Jurkat, Clone E6-1 (cell line): Measurements from ENCODE around the gene LRRC8D.
"Not testable (repeated sequence)": the region's sequence is repeated elsewhere in the genome, so short reads cannot be mapped to it uniquely, and the experiment has no call there.

Experiments used
- DNase-seq: peaks from one replicate; pipeline ENCODE4 v3.0.0-alpha.2; 2011; ENCODE audit warnings: low read depth, low spot score
- H3K4me3 ChIP-seq: 2 replicates; pipeline ENCODE4 v1.5.1; 2011; ENCODE audit warnings: mild to moderate bottlenecking, low read length, control low read depth, moderate library complexity

LRRC8D gene

DNA sequence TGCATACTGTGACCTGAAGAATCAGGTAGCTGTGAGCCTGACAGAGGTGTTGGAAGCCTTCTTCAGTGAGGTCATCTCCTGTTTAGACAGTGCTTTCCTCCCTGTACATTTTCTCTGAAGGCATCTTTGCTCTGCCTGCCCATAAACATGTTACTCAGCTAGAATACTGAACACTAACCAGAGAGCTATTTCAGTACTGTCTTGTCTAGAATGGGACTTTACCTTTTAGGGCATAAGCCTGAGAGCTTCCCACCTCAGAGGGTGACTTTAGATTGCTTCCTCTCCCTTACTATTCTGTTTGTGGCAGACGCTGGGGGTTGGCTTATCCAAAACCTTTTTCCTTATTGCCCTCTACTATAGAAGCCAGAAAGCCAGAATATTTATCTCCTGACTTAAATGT, 150.8 kb downstream of the LRRC8D start:
- no peak for DNase-seq
- H3K4me3 ChIP-seq: no peak overlapping the region

DNA sequence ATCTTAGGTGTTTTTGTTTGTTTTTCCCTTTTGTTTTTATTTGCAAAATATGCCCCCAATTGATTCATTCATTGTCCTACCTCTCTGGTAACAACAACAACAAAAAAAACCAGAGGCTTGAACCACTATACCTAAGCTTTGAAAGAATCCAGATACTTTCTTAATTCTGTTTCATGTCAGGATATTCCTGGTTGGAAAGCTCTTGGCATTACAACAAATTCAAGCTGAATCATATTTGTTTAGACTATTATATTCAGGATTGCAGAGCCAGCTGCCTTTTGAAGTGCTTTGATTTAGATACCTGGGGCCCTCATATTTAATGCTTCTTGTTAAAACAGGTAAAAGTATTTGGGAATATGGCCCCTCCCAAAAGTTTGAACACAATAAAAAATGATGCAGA, 151.2 kb downstream of the LRRC8D start:
- no peak for DNase-seq
- H3K4me3 ChIP-seq: no peak overlapping the region

DNA sequence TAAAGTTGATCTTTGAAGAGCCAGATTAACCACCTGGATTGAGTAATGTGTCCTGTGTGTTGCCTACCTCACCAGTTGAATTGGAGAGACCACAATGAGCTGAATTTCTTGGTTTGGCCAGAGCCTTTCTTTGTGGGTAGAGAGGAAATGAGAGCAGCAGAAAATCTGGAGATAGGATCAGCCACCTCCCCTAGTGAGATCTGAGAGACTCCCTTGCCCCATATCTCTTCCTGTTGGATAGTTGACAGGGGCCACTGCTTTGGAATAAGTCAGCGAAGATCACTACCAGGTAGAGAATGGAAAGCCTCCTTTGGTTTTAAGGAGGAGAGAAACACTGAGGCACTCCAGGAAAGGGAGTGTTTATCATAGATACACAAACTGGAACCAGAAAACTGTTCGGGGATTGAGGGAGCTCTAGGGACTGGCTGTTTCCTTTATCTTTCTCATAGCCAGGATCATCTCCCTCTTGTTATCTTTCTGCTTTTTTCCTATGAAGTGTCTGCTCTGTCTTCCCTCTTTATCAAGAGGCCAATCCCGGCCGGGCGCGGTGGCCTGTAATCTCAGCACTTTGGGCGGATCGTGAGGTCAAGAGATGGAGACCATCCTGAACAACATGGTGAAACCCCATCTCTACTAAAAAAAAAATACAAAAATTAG, 152.8 kb downstream of the LRRC8D start:
- DNase-seq: no peak
- no peak overlapping the region for H3K4me3 ChIP-seq

DNA sequence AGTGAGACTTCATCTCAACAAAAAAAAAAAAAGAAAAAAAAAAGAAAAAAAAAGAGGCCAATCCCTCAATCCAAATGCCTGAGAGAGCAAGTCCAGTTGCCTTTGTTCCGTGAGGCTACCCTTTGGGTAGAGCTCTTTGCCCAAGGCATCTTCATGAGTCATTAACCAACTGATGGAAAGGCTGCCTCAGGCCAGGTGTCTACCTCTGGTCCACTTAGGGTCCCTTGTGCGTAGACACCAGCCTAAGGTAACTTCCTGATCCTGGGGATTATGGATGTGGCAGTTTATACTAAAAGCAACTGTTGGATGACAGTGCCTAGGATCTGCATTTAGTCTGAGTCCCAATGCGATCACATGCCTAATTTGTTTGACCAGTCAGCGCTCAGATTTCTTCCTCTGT, 153.4 kb downstream of the LRRC8D start:
- no peak for DNase-seq
- no peak overlapping the region for H3K4me3 ChIP-seq

DNA sequence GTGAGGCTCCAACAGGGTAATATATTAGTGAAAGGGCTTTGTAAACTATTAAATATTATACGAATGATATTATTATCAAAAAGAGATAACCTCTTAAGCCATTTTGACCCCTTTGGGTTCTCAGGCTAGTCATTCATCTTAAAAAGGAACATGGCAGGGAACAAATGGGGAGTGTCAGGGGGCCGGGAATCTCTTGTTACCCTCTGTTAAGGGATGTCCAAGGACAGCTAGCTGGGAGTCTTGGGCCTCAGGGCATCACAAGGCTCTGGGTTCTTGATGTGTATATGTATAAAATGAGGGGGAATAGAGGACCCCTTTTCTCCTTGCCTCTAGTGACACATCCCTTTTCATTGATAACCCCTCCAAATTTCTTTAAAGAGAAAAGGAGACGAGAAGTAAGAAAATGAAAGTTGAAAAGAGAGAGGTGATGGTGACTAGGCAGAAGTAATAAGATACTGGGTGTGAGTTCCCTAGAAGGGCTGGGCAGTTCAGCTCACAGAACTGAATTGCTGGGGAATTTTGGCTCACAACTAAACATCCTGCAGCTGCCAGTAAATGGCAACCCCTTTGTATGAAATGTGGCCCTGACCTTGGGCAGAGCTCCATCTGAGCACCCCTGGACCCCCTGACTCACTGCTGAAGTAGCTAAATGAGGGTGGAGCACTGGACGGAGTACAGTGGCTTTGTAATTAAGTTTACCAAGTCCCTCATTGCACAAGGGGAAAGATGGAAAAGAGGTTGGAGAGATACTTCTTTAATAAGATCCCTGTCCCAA, 154.1 kb downstream of the LRRC8D start:
- no peak for DNase-seq
- H3K4me3 ChIP-seq: no peak overlapping the region

DNA sequence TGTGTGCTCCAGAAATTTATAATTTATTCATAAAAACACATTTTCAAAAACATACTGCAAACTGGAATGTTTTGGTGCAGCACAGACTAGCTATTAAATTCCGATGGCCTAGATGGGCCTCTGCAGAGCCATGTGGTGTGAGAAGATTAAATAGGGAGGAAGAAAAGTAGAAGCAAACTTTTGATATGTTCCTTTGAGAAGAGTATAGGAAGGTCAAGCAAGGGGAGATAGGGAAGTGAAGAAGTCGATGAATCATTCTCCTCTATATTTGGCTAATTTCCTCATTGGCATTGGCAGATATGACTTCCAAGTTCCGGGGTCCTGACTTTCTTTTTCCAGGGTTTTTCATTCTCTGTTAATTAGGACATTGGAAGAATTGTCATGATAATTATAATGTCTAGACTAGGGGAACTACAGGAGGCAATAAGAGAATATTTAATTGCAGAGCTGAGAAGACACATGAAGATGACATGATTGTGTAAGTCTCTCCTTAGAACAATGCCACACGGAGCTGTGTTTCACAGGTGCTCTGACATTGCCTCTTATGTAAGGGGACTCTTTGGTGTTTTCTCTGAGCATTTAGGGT, 154.8 kb downstream of the LRRC8D start:
- H3K4me3 ChIP-seq: no peak overlapping the region
- no peak for DNase-seq

DNA sequence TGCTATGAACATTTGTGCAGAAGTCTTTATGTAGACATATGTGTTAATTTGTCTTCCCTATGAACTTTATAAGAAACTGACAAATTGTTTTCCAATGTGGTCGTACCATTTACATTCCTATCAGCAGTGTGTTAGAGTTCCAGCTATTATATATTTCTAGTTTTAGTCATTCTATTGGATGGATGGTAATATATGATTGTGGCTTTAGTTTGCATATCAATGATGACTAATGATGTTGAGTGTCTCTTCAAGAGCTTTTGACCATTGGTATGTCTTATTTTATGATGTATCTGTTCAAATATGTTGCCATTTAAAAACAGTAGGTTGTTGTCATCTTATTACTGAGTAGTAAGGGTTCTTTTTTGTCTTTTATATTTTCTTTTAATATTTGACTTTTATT, 157.9 kb downstream of the LRRC8D start:
- H3K4me3 ChIP-seq: no peak overlapping the region
- no peak for DNase-seq

DNA sequence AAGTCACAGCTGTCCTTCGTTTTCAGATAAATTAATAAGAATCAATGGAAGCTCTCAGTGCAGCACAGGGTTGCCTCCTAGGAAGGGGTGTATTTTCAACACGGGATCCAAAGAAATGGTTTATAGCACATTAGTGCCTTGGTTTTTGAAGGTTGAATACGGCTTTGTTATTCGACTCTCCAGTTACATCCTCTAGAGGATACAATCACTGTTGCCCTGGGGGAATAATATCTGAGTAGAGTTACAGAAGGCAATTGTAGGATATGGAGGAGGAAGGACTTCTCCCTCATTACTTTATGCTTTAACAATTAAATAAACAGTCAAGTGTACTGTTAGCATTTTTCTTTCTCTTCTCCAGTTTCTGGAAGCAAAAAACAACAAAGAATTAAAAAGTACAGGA, 159.8 kb downstream of the LRRC8D start:
- no peak for DNase-seq
- no peak overlapping the region for H3K4me3 ChIP-seq

DNA sequence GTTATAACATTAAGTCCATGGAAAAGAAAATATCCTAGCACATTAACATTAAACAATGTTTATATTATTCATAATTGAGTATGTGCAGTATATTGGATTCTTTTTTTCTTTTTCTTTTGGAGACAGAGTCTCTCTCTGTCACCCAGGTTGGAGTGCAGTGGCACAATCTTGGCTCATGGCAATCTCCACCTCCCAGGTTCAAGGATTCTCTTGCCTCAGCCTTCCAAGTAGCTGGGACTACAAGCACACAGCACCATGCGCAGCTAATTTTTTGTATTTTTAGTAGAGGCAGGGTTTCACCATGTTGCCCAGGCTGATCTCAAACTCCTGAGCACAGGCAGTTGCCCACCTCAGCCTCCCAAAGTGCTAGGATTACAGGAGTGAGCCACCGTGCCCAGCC, 162.0 kb downstream of the LRRC8D start:
- not testable (repeated sequence) for DNase-seq, H3K4me3 ChIP-seq

DNA sequence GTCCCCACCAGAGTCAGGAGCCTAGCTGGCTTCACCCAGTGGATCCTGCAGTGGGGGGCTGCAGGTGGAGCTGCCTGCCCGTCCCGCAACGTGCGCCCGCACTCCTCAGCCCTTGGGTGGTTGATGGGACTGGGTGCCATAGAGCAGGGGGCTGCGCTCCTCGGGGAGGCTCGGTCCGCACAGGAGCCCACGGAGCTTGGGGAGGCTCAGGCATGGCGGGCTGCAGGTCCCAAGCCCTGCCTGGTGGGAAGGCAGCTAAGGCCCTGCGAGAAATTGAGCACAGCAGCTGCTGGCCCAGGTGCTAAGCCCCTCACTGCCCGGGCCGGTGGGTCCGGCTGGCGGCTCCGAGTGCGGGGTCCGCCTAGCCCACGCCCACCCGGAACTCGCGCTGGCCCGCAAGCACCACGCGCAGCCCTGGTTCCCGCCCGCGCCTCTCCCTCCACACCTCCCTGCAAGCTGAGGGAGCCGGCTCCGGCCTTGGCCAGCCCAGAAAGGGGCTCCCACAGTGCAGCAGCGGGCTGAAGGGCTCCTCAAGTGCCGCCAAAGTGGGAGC, 163.8 kb downstream of the LRRC8D start:
- not testable (repeated sequence) for H3K4me3 ChIP-seq, DNase-seq

DNA sequence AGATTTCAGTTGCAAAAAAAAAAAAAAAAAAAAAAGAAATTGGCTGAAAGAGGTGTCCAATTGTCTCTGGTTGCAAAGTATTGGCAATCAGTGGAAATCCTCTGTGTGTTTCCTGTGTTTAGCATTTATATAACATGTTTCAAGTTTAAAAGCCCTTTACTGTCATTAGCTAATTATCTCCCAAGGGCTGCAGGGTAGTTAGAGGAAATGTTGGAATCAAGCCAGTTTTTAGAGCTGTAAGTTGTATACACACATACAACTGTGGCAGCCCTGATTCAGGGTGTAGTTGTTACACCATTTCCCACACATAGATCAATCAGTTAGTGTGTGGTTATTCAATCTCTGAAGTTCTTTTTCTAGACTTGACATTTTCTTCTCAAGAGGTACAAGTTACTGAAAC, 165.2 kb downstream of the LRRC8D start:
- peak; percentile 25 for DNase-seq
- no peak overlapping the region for H3K4me3 ChIP-seq
